Measurements from ENCODE around the gene DUSP21. TPM values are rescaled to one million over a fixed set of nuclear protein-coding genes. Genes with fewer than 3 reads are reported as not detected.

Gene DUSP21
- total RNA-seq, result not detected in 2 replicates

DNA sequence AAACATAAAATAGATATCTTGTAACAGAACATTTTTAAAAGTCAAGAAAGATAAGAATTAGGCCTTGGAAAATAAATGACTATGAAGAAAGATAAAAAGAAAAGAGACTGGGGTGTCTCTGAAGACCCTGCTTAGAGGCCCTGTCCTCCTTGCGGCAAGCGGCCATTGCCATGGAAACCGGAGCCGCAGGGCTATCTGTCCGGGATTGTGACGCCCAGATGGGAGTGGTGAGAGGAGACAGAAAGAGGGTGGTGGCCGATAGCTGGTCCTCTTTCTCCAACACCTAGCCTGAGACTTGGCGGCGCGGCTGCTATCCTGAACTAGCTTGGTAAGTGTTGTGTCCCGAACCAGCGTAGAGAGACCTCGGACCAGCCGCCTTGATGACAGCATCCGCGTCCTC lies at the start of gene DUSP21:
Gene DUSP21 (plus strand): TSS at position 269 of the 400 bp plus-strand sequence. CDS start 112 bp downstream, at position 381.

DNA sequence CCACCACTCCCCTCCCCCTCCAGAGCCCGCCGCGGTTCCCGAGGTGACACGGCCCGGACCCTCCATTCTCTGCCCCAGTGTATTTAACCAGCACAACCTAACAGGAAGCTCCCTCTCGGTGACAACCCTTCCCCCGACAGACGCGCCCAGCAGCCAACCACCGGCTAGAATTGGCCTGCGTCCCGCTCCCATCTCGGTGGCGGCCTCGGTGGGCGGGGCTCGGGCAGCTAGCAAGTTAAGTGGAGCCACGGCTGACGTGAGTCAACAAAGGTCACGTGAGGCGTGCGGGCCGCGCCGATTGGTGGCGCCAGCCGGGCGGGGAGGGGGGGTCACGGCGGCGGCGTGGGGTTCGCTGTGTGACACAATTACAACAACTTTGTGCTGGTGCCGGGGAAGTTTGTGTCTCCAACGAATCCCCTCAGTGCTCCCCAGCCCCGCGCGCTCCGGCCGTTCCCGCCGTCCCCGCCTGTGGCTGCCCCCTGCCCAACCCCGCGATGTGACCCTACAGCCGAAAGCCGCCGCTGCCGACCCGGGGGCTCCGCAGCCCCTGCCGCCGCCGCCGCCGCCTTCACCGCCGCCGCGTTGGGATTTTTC lies 29.1 kb downstream of the DUSP21 start, which contains the start of gene KDM6A:
Gene KDM6A (plus strand): TSS at position 368 of the 594 bp plus-strand sequence. CDS start 364 bp downstream, outside the sequence.

Other genes with a start within 250 kb of the DUSP21 start
- 26.8 and 40.2 TPM in 2 replicates for gene KDM6A, start 29.2 kb downstream of the DUSP21 start, total RNA-seq